ENCODE measurements around the gene MS4A6A. TPM values are rescaled to one million over a fixed set of nuclear protein-coding genes. Genes with fewer than 3 reads are reported as not detected.
A peak's percentile ranks its signal among the peaks of the same experiment; 100 is the strongest.
"Not testable (repeated sequence)": the region's sequence is repeated elsewhere in the genome, so short reads cannot be mapped to it uniquely, and the experiment has no call there.

The MS4A6A gene
- total and polyA plus RNA-seq, 2 experiments from 2014 or later: 0.83 TPM; not detected in 1

DNA sequence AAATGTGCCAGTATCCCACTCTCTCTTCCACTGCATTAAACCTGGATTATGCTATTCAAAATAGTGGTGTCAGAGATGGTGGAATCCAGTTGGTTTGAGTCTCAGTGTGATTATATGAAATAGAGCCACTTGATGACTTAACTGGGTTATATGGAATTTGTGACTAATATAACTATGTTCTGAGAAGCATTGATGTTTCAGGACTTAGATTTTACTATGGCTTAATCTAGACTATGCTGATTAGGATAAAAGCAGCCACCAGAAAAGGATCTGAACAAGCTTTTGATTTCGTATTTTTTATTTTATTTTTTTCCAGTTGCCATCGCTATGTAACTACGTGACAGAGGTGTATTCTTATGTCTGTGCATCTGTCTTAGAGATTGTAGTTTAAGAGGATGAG is 39.1 kb downstream of the MS4A6A start:
- DNase-seq (ENCODE audit: low read depth in 1 of 2, low spot score in 1 of 2): no peak
- Histone ChIP-seq H3K4me1 (ENCODE audit: low read depth) (no peaks in the 10 kb centered on the region), H3K4me3 (no peak overlapping the region), H3K36me3 (no peaks in the 10 kb centered on the region), H3K27me3 (no peaks in the 10 kb centered on the region), H3K9me3 (ENCODE audit: low read depth) (no peaks in the 10 kb centered on the region), H3K27ac (no peak overlapping the region)
- TF ChIP-seq, protein P1, sequence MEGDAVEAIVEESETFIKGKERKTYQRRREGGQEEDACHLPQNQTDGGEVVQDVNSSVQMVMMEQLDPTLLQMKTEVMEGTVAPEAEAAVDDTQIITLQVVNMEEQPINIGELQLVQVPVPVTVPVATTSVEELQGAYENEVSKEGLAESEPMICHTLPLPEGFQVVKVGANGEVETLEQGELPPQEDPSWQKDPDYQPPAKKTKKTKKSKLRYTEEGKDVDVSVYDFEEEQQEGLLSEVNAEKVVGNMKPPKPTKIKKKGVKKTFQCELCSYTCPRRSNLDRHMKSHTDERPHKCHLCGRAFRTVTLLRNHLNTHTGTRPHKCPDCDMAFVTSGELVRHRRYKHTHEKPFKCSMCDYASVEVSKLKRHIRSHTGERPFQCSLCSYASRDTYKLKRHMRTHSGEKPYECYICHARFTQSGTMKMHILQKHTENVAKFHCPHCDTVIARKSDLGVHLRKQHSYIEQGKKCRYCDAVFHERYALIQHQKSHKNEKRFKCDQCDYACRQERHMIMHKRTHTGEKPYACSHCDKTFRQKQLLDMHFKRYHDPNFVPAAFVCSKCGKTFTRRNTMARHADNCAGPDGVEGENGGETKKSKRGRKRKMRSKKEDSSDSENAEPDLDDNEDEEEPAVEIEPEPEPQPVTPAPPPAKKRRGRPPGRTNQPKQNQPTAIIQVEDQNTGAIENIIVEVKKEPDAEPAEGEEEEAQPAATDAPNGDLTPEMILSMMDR (IDR thresholded peaks at IDR 0.05; ENCODE audit: low read depth, low read length): no peak

DNA sequence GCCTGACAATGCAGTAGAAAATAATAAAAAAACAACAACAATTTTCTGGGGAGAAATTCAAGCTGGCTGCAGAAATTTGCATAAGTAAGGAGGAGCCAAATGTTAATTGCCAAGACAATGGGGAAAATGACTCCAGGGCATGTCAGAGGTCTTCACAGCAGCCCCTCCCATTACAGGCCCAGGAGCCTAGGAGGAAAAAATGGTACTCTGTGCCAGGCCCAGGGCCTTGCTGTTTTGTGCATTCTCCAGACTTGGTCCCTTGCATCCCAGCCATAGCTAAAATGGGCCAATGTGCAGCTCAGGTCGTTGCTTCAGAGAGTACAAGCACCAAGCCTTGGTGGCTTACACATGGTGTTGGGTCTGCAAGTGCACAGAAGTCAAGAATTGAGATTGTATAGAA is 49.0 kb downstream of the MS4A6A start:
- H3K36me3 ChIP-seq: no peaks in the 10 kb centered on the region
- H3K27ac ChIP-seq: no peak overlapping the region
- no peaks in the 10 kb centered on the region for H3K4me1 ChIP-seq (ENCODE audit: low read depth)
- H3K9me3 ChIP-seq (ENCODE audit: low read depth): no peaks in the 10 kb centered on the region
- no peak for DNase-seq (ENCODE audit: low read depth in 1 of 2, low spot score in 1 of 2)
- TF ChIP-seq, protein P1 (IDR thresholded peaks at IDR 0.05; ENCODE audit: low read depth, low read length): no peak
- no peaks in the 10 kb centered on the region for H3K27me3 ChIP-seq
- H3K4me3 ChIP-seq: no peak overlapping the region

DNA sequence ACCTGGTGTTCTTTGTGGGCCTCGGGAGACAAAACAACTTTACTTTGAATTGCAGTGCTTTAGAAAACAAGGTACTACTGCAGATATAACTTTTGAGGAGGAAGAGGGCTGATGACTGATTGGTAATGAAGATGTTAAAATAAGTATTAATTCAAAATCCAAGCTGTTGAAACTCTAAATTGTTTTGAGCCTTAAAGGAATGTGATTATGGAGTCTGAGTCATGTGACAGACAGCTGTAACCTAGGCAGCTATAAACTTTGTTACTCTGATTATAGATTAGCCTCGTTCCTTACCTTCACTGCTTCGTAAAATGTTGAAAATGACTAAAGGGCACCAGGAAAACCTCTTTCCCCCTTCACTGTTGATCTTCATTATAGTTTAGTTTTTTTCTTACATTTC is 51.0 kb downstream of the MS4A6A start:
- no peak for DNase-seq (ENCODE audit: low read depth in 1 of 2, low spot score in 1 of 2)
- TF ChIP-seq, protein P1 (IDR thresholded peaks at IDR 0.05; ENCODE audit: low read depth, low read length): no peak
- Histone ChIP-seq H3K36me3 (no peaks in the 10 kb centered on the region), H3K27me3 (no peaks in the 10 kb centered on the region), H3K27ac (no peak overlapping the region), H3K4me3 (no peak overlapping the region), H3K4me1 (ENCODE audit: low read depth) (peaks cover 5% of the 10 kb centered on the region), H3K9me3 (ENCODE audit: low read depth) (no peaks in the 10 kb centered on the region)

DNA sequence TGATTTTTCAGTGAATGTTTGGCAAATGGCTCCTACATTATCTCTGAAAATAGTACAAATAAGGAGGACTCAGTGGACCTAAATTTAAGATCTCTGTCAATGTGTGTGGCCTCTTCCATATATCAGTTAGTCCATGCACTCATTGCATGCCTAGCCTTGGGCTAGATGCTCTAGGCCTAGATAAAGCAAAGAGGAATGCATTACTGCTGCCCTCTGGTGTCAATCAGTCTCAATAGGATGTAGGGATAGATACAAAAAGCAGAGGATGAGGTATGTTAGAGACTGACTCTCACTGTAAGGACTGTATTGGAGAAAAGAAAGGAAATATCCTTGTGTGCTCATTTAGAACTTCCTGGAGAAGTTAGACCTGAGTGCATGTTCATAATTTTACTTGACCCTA is 52.4 kb downstream of the MS4A6A start:
- Histone ChIP-seq H3K27me3 (no peaks in the 10 kb centered on the region), H3K4me1 (ENCODE audit: low read depth) (peaks cover 5% of the 10 kb centered on the region), H3K9me3 (ENCODE audit: low read depth) (no peaks in the 10 kb centered on the region), H3K36me3 (no peaks in the 10 kb centered on the region), H3K4me3 (no peak overlapping the region), H3K27ac (no peak overlapping the region)
- peak; percentile 3 to 66 for DNase-seq (ENCODE audit: low read depth in 1 of 2, low spot score in 1 of 2)
- TF ChIP-seq, protein P1 (IDR thresholded peaks at IDR 0.05; ENCODE audit: low read depth, low read length): no peak

DNA sequence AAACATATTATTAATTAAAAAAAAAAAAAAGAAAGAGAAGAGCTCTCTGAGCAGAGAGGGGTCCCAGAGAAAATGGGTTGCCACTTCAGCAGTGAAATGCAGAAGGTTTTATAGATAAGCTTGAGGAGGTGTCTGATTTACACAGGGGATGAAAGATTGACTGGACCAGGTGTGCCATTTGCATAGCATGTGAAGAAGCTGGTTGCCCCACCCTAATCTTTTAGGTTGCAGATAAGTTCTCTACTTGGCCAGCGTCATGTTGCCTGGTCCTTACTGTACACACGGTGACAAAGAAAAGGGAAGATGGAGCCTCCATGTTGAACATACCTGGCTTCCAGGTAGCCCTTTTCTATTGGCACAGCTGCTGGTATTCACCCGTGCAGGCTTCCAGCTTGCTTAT is 53.0 kb downstream of the MS4A6A start:
- no peak for DNase-seq (ENCODE audit: low read depth in 1 of 2, low spot score in 1 of 2)
- Histone ChIP-seq H3K36me3 (no peaks in the 10 kb centered on the region), H3K27ac (no peak overlapping the region), H3K27me3 (no peaks in the 10 kb centered on the region), H3K4me3 (no peak overlapping the region), H3K4me1 (ENCODE audit: low read depth) (peaks cover 6% of the 10 kb centered on the region), H3K9me3 (ENCODE audit: low read depth) (no peaks in the 10 kb centered on the region)
- TF ChIP-seq, protein P1 (IDR thresholded peaks at IDR 0.05; ENCODE audit: low read depth, low read length): no peak

DNA sequence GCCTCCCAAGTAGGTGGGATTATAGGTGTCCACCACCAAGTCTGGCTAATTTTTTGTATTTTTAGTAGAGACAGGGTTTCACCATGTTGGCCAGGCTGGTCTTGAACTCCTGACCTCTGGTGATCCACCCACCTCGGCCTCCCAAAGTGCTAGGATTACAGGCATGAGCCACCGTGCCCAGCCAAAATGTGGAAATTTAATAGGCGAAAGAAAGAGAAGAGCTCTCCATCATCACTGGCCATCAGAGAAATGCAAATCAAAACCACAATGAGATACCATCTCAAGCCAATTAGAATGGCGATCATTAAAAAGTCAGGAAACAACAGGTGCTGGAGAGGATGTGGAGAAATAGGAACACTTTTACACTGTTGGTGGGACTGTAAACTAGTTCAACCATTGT is 54.0 kb downstream of the MS4A6A start:
- H3K4me3 ChIP-seq; H3K9me3 ChIP-seq (ENCODE audit: low read depth); H3K27me3 ChIP-seq; H3K36me3 ChIP-seq; H3K4me1 ChIP-seq (ENCODE audit: low read depth); DNase-seq (ENCODE audit: low read depth in 1 of 2, low spot score in 1 of 2); H3K27ac ChIP-seq: not testable (repeated sequence)
